HepG2 (cell line): Measurements from ENCODE around the gene STK11. TPM values are rescaled to one million over a fixed set of nuclear protein-coding genes. Genes with fewer than 3 reads are reported as not detected.
A peak's percentile ranks its signal among the peaks of the same experiment; 100 is the strongest.

Experiments
- ATAC-seq: fragments of 200-7000 bp; cut with Tn5 transposase; 3 replicates; pipeline ENCODE4 v1.9.1; 2020; ENCODE audit warnings: mild to moderate bottlenecking, moderate library complexity
- BruUV-seq: library from RNA; stranded (reverse); fragments of 400-500 nt; replicated peaks from 2 replicates; lab custom pipeline; 2021; lab: Mats Ljungman, UMichigan
- CTCF ChIA-PET: fragments of 300-600 bp; formaldehyde crosslinking; extraction: SDS; loops from one replicate; lab custom pipeline; 2021; ENCODE audit warnings: low total read pairs, inconsistent platforms, low intra/inter-chr PET ratio; lab: Yijun Ruan, JAX
- POLR2A ChIA-PET: fragments of 350-600 bp; sonication (Branson Sonifier 250); formaldehyde crosslinking; loops from one replicate; lab custom pipeline; 2020; ENCODE audit warnings: antibody characterized with exemption, inconsistent platforms; lab: Yijun Ruan, JAX
- DNase-seq: peaks from one replicate; pipeline ENCODE4 v3.0.0-alpha.2; 2015; ENCODE audit warnings: low spot score
- FAIRE-seq: peaks from 3 replicates; lab custom pipeline; 2011; peaks lifted over from hg19 to GRCh38; lab: Jason Lieb, UNC
- H2AFZ ChIP-seq: one replicate; pipeline ENCODE4 v1.6.1; 2011; ENCODE audit warnings: low read length, inconsistent platforms
- H3K27ac ChIP-seq: fragments of 300-600 bp; 3 replicates; pipeline ENCODE4 v1.8.0; 2011; ENCODE audit warnings: mixed run types, mild to moderate bottlenecking, mixed read lengths, low read length, inconsistent platforms; ENCODE audit not compliant: insufficient read depth; ENCODE audit errors: extremely low read length
- H3K27me3 ChIP-seq, 2 experiments: fragments of 200-600 bp in 1 of 2; 2 replicates in 1 of 2; 3 replicates in 1 of 2; pipeline versions ENCODE4 v1.6.0 to v1.8.0; 2011; ENCODE audit warnings: low read length in 2 of 2, mild to moderate bottlenecking in 2 of 2, moderate library complexity in 2 of 2, inconsistent platforms in 1 of 2; ENCODE audit not compliant: insufficient read depth in 2 of 2, control insufficient read depth in 1 of 2
- H3K36me3 ChIP-seq, 2 experiments: fragments of 200-600 bp in 1 of 2; replicated peaks in 1 of 2; 2 replicates in 1 of 2; 3 replicates in 1 of 2; pipeline versions ENCODE4 v1.5.1 to v1.8.0; 2011; ENCODE audit warnings: low read length in 2 of 2, inconsistent platforms in 1 of 2; ENCODE audit not compliant: insufficient read depth in 2 of 2, control insufficient read depth in 1 of 2
- H3K4me1 ChIP-seq: 2 replicates; pipeline ENCODE4 v1.5.1; 2012; ENCODE audit warnings: low read length, inconsistent platforms; ENCODE audit not compliant: insufficient read depth
- H3K4me2 ChIP-seq: 2 replicates; pipeline ENCODE4 v1.6.0; 2011; ENCODE audit warnings: low read depth, low read length, inconsistent platforms
- H3K4me3 ChIP-seq, 3 experiments: fragments of 200-600 bp in 1 of 3; sonication (generic), shearing (Covaris generic) in 1 of 3; replicated peaks in 1 of 3; 2 replicates each; pipeline ENCODE4 v1.5.1; 2011 to 2016; ENCODE audit warnings: low read length in 3 of 3, inconsistent platforms in 2 of 3, low read depth in 2 of 3, mild to moderate bottlenecking in 2 of 3, control low read depth in 1 of 3, mixed read lengths in 1 of 3; ENCODE audit not compliant: insufficient read depth in 1 of 3
- H3K79me2 ChIP-seq: one replicate; pipeline ENCODE4 v1.6.1; 2011; ENCODE audit warnings: low read length, inconsistent platforms; ENCODE audit not compliant: insufficient read depth
- H3K9ac ChIP-seq: 2 replicates; pipeline ENCODE4 v1.6.0; 2011; ENCODE audit warnings: mild to moderate bottlenecking, low read depth, low read length, inconsistent platforms; ENCODE audit not compliant: insufficient read depth
- H3K9me3 ChIP-seq: 2 replicates; pipeline ENCODE4 v1.5.1; 2012; ENCODE audit warnings: mild to moderate bottlenecking, low read length
- H4K20me1 ChIP-seq: 2 replicates; pipeline ENCODE4 v1.6.0; 2011; ENCODE audit warnings: inconsistent platforms, mild to moderate bottlenecking, low read length, moderate library complexity; ENCODE audit not compliant: insufficient read depth
- AGO2 ChIP-seq: fragments of 200-400 bp; formaldehyde crosslinking; optimal IDR thresholded peaks from 2 replicates; pipeline ENCODE3; 2017; ENCODE audit warnings: mild to moderate bottlenecking, low read depth, low read length, moderate library complexity
- AKAP8 ChIP-seq: sonication (generic); formaldehyde crosslinking; IDR thresholded peaks from 2 replicates; pipeline ENCODE4 v1.5.1; 2020; ENCODE audit warnings: mild to moderate bottlenecking, missing genetic modification reagents
- CHD4 ChIP-seq: fragments of 200-600 bp; sonication (generic); IDR thresholded peaks from 2 replicates; pipeline ENCODE4 v1.7.0; 2017; ENCODE audit warnings: mild to moderate bottlenecking, low read length, borderline replicate concordance
- HNRNPL ChIP-seq: fragments of 200-400 bp; formaldehyde crosslinking; IDR thresholded peaks from 2 replicates; pipeline ENCODE4 v1.6.1; 2017; ENCODE audit warnings: mild to moderate bottlenecking, low read depth, low read length
- KLF12 ChIP-seq: sonication (generic); formaldehyde crosslinking; IDR thresholded peaks from 2 replicates; pipeline ENCODE4 v1.4.0; 2020; ENCODE audit warnings: missing genetic modification reagents, borderline replicate concordance
- NR0B2 ChIP-seq: sonication (generic); formaldehyde crosslinking; IDR thresholded peaks from 2 replicates; pipeline ENCODE4 v1.4.0; 2020; ENCODE audit warnings: mild to moderate bottlenecking, missing genetic modification reagents
- PAF1 ChIP-seq: IDR thresholded peaks from 2 replicates; pipeline ENCODE4 v1.6.1; 2016; ENCODE audit warnings: missing genetic modification reagents, missing compliant biosample characterization
- POLR2AphosphoS2 ChIP-seq: IDR thresholded peaks from 2 replicates; pipeline ENCODE4 v1.6.1; 2011; ENCODE audit warnings: low read depth, low read length, improper control_type of control experiment
- POLR2AphosphoS5 ChIP-seq: IDR thresholded peaks from 2 replicates; pipeline ENCODE4 v1.6.1; 2012; ENCODE audit warnings: low read depth, low read length
- RAD21 ChIP-seq: fragments of 450-650 bp; formaldehyde crosslinking; IDR thresholded peaks from 2 replicates; pipeline ENCODE4 v1.5.0; 2020; ENCODE audit warnings: mild to moderate bottlenecking
- RARA ChIP-seq: IDR thresholded peaks from 2 replicates; pipeline ENCODE4 v1.6.1; 2016; ENCODE audit warnings: missing genetic modification reagents, missing compliant biosample characterization
- RBFOX2 ChIP-seq: fragments of 200-400 bp; formaldehyde crosslinking; IDR thresholded peaks from 2 replicates; pipeline ENCODE4 v1.6.1; 2017; ENCODE audit warnings: low read depth, mild to moderate bottlenecking, low read length
- REXO4 ChIP-seq: sonication (generic); formaldehyde crosslinking; IDR thresholded peaks from 2 replicates; pipeline ENCODE4 v1.8.0; 2022; ENCODE audit warnings: missing genetic modification reagents, mild to moderate bottlenecking, borderline replicate concordance
- RXRA ChIP-seq: sonication (generic); formaldehyde crosslinking; IDR thresholded peaks from 2 replicates; pipeline ENCODE4 v1.5.1; 2020; ENCODE audit warnings: missing genetic modification reagents
- SALL1 ChIP-seq: sonication (generic); formaldehyde crosslinking; IDR thresholded peaks from 2 replicates; pipeline ENCODE4 v1.8.0; 2022; ENCODE audit warnings: mild to moderate bottlenecking, missing genetic modification reagents
- ZFAT ChIP-seq: sonication (generic); formaldehyde crosslinking; conservative IDR thresholded peaks from 2 replicates; pipeline ENCODE4 v1.8.1; 2023; ENCODE audit warnings: missing genetic modification reagents, inconsistent platforms
- ZFP36 ChIP-seq: fragments of 150-350 bp; IDR thresholded peaks from 2 replicates; pipeline ENCODE4 v1.6.1; 2018; ENCODE audit warnings: borderline replicate concordance, low read length, low read depth; ENCODE audit not compliant: partially characterized antibody
- WGBS: methylation state at CpG from one replicate; pipeline ENCODE4 v1.1.6; 2017; ENCODE audit warnings: low lambda C conversion rate; 5-methylcytosine and 5-hydroxymethylcytosine counted together
- in situ Hi-C: cut with HindIII; loops from 2 replicates; pipeline ENCODE4 v1.10.0; 2017; ENCODE audit warnings: low pct_unique_long_range_greater_than_20kb; ENCODE audit not compliant: extremely low pct_ligation_motif_present
- intact Hi-C: fragments of 100-400 bp; cut with micrococcal nuclease; formaldehyde crosslinking; loops from one replicate; pipeline ENCODE4 v1.10.0; 2022; ENCODE audit not compliant: unreplicated experiment
- polyA plus RNA-seq, 8 experiments: library from polyadenylated mRNA; depleted of rRNA in 3 of 8; stranded (reverse) in 7 of 8; unstranded in 1 of 8; fragments of >200 nt; fragmentation: Illumina TruSeq in 4 of 8; extraction: Trizol in 4 of 8; gene quantifications; 2 replicates each; pipeline versions ENCODE4 v1.2.1 to v1.2.3, GENCODE V29; 2011 to 2016; ENCODE audit warnings: low read depth in 4 of 8, missing spikeins in 1 of 8, mixed read lengths in 1 of 8; ENCODE audit not compliant: insufficient read depth in 1 of 8
- total RNA-seq, 5 experiments: library from RNA; depleted of rRNA; stranded (reverse); fragments of >200 nt; fragmentation: Illumina TruSeq; extraction: Trizol; gene quantifications; 2 replicates each; pipeline ENCODE4 v1.2.3, GENCODE V29; 2016; ENCODE audit warnings: low read depth in 1 of 5

STK11 gene
- total and polyA plus RNA-seq, 2 of the 13 experiments (the other 11 are each of a cell fraction or from before 2014, with no cell fraction given), result 27.5 to 43.6 TPM

DNA sequence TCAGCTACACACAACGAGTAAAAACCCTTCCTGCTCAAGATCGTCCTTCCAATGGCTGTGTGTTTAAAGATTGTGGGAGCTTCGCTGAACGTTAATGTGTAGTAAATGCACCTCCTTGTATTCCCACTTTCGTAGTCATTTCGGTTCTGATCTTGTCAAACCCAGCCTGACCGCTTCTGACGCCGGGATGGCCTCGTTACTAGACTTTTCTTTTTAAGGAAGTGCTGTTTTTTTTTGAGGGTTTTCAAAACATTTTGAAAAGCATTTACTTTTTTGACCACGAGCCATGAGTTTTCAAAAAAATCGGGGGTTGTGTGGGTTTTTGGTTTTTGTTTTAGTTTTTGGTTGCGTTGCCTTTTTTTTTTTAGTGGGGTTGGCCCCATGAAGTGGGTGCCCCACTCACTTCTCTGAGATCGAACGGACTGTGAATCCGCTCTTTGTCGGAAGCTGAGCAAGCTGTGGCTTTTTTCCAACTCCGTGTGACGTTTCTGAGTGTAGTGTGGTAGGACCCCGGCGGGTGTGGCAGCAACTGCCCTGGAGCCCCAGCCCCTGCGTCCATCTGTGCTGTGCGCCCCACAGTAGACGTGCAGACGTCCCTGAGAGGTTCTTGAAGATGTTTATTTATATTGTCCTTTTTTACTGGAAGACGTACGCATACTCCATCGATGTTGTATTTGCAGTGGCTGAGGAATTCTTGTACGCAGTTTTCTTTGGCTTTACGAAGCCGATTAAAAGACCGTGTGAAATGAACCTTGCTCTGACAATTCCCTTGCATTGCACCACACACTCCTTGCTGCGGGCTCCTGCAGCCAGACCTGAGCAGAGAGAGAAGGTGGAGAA is 67.1 kb downstream of the STK11 start:
- in situ Hi-C loops, result no loop called here
- no peak for ATAC-seq
- Histone ChIP-seq H3K27ac (no peak overlapping the region), H3K27me3 (no peaks in the 10 kb centered on the region), H3K4me1 (peaks cover 80% of the 10 kb centered on the region), H3K4me3 (no peak overlapping the region), H3K4me2 (no peak overlapping the region), H3K79me2 (peaks cover 38% of the 10 kb centered on the region), H3K36me3 (peaks cover 19 to 46% of the 10 kb centered on the region in 2 experiments), H2AFZ (no peak overlapping the region), H3K9me3 (no peaks in the 10 kb centered on the region), H3K9ac (no peak overlapping the region), H4K20me1 (peaks cover 36% of the 10 kb centered on the region)
- 93% methylated on average over 33 of the region's 33 CpGs for WGBS
- ChIA-PET POLR2A (interaction anchor here (1.0 to 4.2 kb wide), 9 partner anchors 11 to 101 kb away, joined by 3 to 41 read pairs (median 5); no protein-coding TSS in a partner anchor), CTCF (no interaction called here)
- intact Hi-C loops, result no loop called here
- no peak for FAIRE-seq
- TF ChIP-seq RBFOX2, result peak; percentile 11
- TF ChIP-seq REXO4 (CRISPR knock-in tag), result no peak
- BruUV-seq, result no TSS peak
- no peak for DNase-seq

- peaks cover 19 to 46% of the 10 kb centered on the region in 2 experiments for H3K36me3 ChIP-seq
- 96% methylated on average over 14 of the region's 25 CpGs for WGBS
- CTCF ChIA-PET, result no interaction called here
- in situ Hi-C loops (no loop called here), intact Hi-C loops (no loop called here)
- H4K20me1 ChIP-seq, result peaks cover 36% of the 10 kb centered on the region
- POLR2A ChIA-PET, result interaction anchor here (0.6 to 4.2 kb wide), 11 partner anchors 8 to 176 kb away, joined by 3 to 41 read pairs (median 3); partner anchors contain the start of gene ATP5F1D
- no peaks in the 10 kb centered on the region for H3K27me3 ChIP-seq
- no peak overlapping the region for H3K4me2 ChIP-seq
- no peak overlapping the region for H3K4me3 ChIP-seq
- peaks cover 38% of the 10 kb centered on the region for H3K79me2 ChIP-seq
- H2AFZ ChIP-seq, result no peak overlapping the region
- no peak for DNase-seq
- H3K4me1 ChIP-seq, result peaks cover 72% of the 10 kb centered on the region
- H3K27ac ChIP-seq, result no peak overlapping the region
- BruUV-seq, result no TSS peak
- H3K9ac ChIP-seq, result no peak overlapping the region
- FAIRE-seq, result no peak
- no peak for ATAC-seq
- no peaks in the 10 kb centered on the region for H3K9me3 ChIP-seq
- TF ChIP-seq AKAP8 (CRISPR knock-in tag) (0 out of 2 replicates have a peak, but pooled peaks have one; percentile 52), RBFOX2 (peak; percentile 82), AGO2 (peak; percentile 96), ZFP36 (no peak), RARA (CRISPR knock-in tag) (no peak), KLF12 (no peak), SALL1 (CRISPR knock-in tag) (0 out of 2 replicates have a peak, but pooled peaks have one; percentile 4), RXRA (CRISPR knock-in tag) (peak; percentile 35; the same call in 1 of the 2 replicates), NR0B2 (CRISPR knock-in tag) (no peak), POLR2AphosphoS2 (peak; percentile 26; the same call in 1 of the 2 replicates), POLR2AphosphoS5 (peak; percentile 21), CHD4 (no peak), ZFAT (no peak), HNRNPL (0 out of 2 replicates have a peak, but pooled peaks have one; percentile 28), PAF1 (CRISPR knock-in tag) (peak; percentile 69; the same call in 1 of the 2 replicates), RAD21 (no peak)
These were observed 67.9 kb downstream of the STK11 start for GRCh38 chr19:1273263-1274041.
